K562 (cell line): ENCODE measurements around the gene RUNX1. TPM values are rescaled to one million over a fixed set of nuclear protein-coding genes. Genes with fewer than 3 reads are reported as not detected.

ENCODE experiments used
- CSDE1 ChIP-seq, 2 experiments: fragments of 450-650 bp; IDR thresholded peaks; 2 replicates each; pipeline ENCODE4 v1.6.1; 2016; ENCODE audit warnings: mild to moderate bottlenecking in 1 of 2
- EHMT2 ChIP-seq: fragments of 450-650 bp; IDR thresholded peaks from 2 replicates; pipeline ENCODE4 v1.6.1; 2018; ENCODE audit warnings: antibody characterized with exemption
- HES1 ChIP-seq: fragments of 450-650 bp; IDR thresholded peaks from 2 replicates; pipeline ENCODE4 v1.6.1; 2016; ENCODE audit warnings: low read depth, mild to moderate bottlenecking, moderate library complexity
- IRF1 ChIP-seq: sonication (generic); formaldehyde crosslinking; IDR thresholded peaks from 2 replicates; pipeline ENCODE4 v1.8.0; 2022; ENCODE audit warnings: missing genetic modification reagents, mild to moderate bottlenecking, borderline replicate concordance
- KDM5B ChIP-seq: fragments of 200-600 bp; sonication (generic); IDR thresholded peaks from 2 replicates; pipeline ENCODE4 v1.6.1; 2012; ENCODE audit warnings: low read depth, mild to moderate bottlenecking, moderate library complexity, low read length, control low read depth, inconsistent platforms; ENCODE audit not compliant: insufficient replicate concordance
- MCM3 ChIP-seq: fragments of 450-650 bp; IDR thresholded peaks from 2 replicates; pipeline ENCODE4 v1.6.1; 2016
- MEIS2 ChIP-seq: fragments of 450-650 bp; IDR thresholded peaks from 2 replicates; pipeline ENCODE4 v1.6.1; 2014; ENCODE audit warnings: mild to moderate bottlenecking; ENCODE audit not compliant: partially characterized antibody
- OTX1 ChIP-seq: fragments of 450-650 bp; formaldehyde crosslinking; IDR thresholded peaks from 2 replicates; pipeline ENCODE4 v1.4.0; 2022; ENCODE audit warnings: mild to moderate bottlenecking
- RFX1 ChIP-seq: fragments of 450-650 bp; IDR thresholded peaks from 2 replicates; pipeline ENCODE4 v1.6.1; 2016; ENCODE audit warnings: mild to moderate bottlenecking, moderate library complexity
- SIN3A ChIP-seq, 2 experiments: fragments of 150-350 bp in 1 of 2; IDR thresholded peaks; 2 replicates each; pipeline ENCODE4 v1.6.1; 2011 to 2016; ENCODE audit warnings: borderline replicate concordance in 2 of 2, low read depth in 2 of 2, low read length in 2 of 2, mild to moderate bottlenecking in 2 of 2, moderate library complexity in 2 of 2; ENCODE audit not compliant: control insufficient read depth in 1 of 2
- SMAD4 ChIP-seq: fragments of 250-450 bp; sonication (Bioruptor Pico); conservative IDR thresholded peaks from 2 replicates; pipeline ENCODE4 v1.8.0; 2021; ENCODE audit warnings: inconsistent platforms, mild to moderate bottlenecking, moderate library complexity
- TRIM25 ChIP-seq: fragments of 450-650 bp; IDR thresholded peaks from 2 replicates; pipeline ENCODE4 v1.7.0; 2016; ENCODE audit warnings: borderline replicate concordance
- TSC22D4 ChIP-seq: fragments of 450-650 bp; IDR thresholded peaks from 2 replicates; pipeline ENCODE4 v1.6.1; 2016; ENCODE audit warnings: missing genetic modification characterization, missing biosample characterization, control low read depth
- VEZF1 ChIP-seq: fragments of 200-800 bp; sonication (Bioruptor generic); IDR thresholded peaks from 2 replicates; pipeline ENCODE4 v1.6.1; 2017; ENCODE audit warnings: missing genetic modification characterization, missing compliant biosample characterization
- ZFP30 ChIP-seq: fragments of 250-450 bp; sonication (Bioruptor Pico); IDR thresholded peaks from 2 replicates; pipeline ENCODE4 v1.8.0; 2022; ENCODE audit warnings: moderate library complexity, mild to moderate bottlenecking, inconsistent platforms, borderline replicate concordance
- ZNF444 ChIP-seq: fragments of 250-450 bp; sonication (Bioruptor Pico); IDR thresholded peaks from 2 replicates; pipeline ENCODE4 v1.4.0; 2020; ENCODE audit warnings: mild to moderate bottlenecking, moderate library complexity
- ZNF699 ChIP-seq: fragments of 250-450 bp; sonication (Bioruptor Pico); IDR thresholded peaks from 2 replicates; pipeline ENCODE4 v1.8.0; 2021; ENCODE audit warnings: mild to moderate bottlenecking, moderate library complexity; ENCODE audit not compliant: insufficient replicate concordance
- ZNF740 ChIP-seq, 3 experiments: fragments of 200-800 bp in 1 of 3; sonication (Bioruptor generic) in 1 of 3; sonication (generic) in 1 of 3; formaldehyde crosslinking in 1 of 3; IDR thresholded peaks; 2 replicates each; pipeline versions ENCODE4 v1.6.1 to v1.8.0; 2016 to 2022; ENCODE audit warnings: mild to moderate bottlenecking in 2 of 3, missing compliant biosample characterization in 2 of 3, missing genetic modification characterization in 2 of 3, missing genetic modification reagents in 1 of 3
- ZNF76 ChIP-seq: fragments of 250-450 bp; sonication (Bioruptor Pico); IDR thresholded peaks from 2 replicates; pipeline ENCODE4 v1.4.0; 2020; ENCODE audit warnings: mild to moderate bottlenecking, moderate library complexity, borderline replicate concordance
- polyA plus RNA-seq, 8 experiments: library from polyadenylated mRNA; depleted of rRNA in 4 of 8; stranded (reverse) in 5 of 8; unstranded in 3 of 8; fragments of >200 nt; fragmentation: Nextera tagmentation in 2 of 8; fragmentation: Illumina TruSeq in 1 of 8; extraction: Ambion mirVana in 2 of 8; extraction: Trizol in 1 of 8; gene quantifications; 2 replicates each; pipeline versions ENCODE4 v1.2.1 to v1.2.3, GENCODE V29; 2011 to 2014; ENCODE audit warnings: inconsistent platforms in 1 of 8, missing spikeins in 1 of 8
- total RNA-seq, 7 experiments: library from RNA; depleted of rRNA in 6 of 7; stranded (reverse); fragments of >200 nt in 6 of 7; fragmentation: Illumina TruSeq in 2 of 7; extraction: Trizol in 2 of 7; gene quantifications; 2 replicates each; pipeline versions ENCODE4 v1.2.1 to v1.2.3, GENCODE V29; 2011 to 2021; ENCODE audit warnings: low replicate concordance in 1 of 7

The RUNX1 gene
- total and polyA plus RNA-seq, 9 of the 15 experiments (the other 6 are each of a cell fraction or from before 2014, with no cell fraction given) = 2.2 to 68.6 (median 17.8) TPM

- no peak for TF ChIP-seq ZNF740 (CRISPR knock-in tag; IDR thresholded peaks at IDR 0.05)
- TF ChIP-seq ZNF740 (tag; IDR thresholded peaks at IDR 0.05) = peak; percentile 15 to 66; a peak in 2 of 4 replicates
- TF ChIP-seq TRIM25 = no peak
- TF ChIP-seq ZNF699 = no peak
- peak; percentile 85 for TF ChIP-seq VEZF1 (CRISPR knock-in tag)
- peak; percentile 83 for TF ChIP-seq HES1
- no peak for TF ChIP-seq EHMT2
- TF ChIP-seq RFX1 = no peak
- TF ChIP-seq ZNF444 = no peak
- no peak for TF ChIP-seq MCM3
- TF ChIP-seq ZFP30 (CRISPR knock-in tag) = no peak
- 0 out of 4 replicates have a peak, but pooled peaks of 1 of the 2 experiments have one; percentile 45 for TF ChIP-seq CSDE1 (IDR thresholded peaks at IDR 0.05)
- no peak for TF ChIP-seq TSC22D4 (tag)
- no peak for TF ChIP-seq IRF1
- peak; percentile 93 for TF ChIP-seq MEIS2
- TF ChIP-seq KDM5B = no peak
- peak; percentile 99 for TF ChIP-seq SMAD4 (CRISPR knock-in tag)
- TF ChIP-seq ZNF76 (CRISPR knock-in tag) = no peak
- TF ChIP-seq SIN3A (IDR thresholded peaks at IDR 0.05; ENCODE audit: borderline replicate concordance in 2 of 2, control insufficient read depth in 1 of 2, low read depth in 2 of 2, low read length in 2 of 2) = peak; percentile 12 to 34; a peak in 1 of 4 replicates
- no peak for TF ChIP-seq OTX1 (CRISPR knock-in tag)
Measured at GRCh38 chr21:35026617-35027562, 22.2 kb downstream of the RUNX1 start (continued).
